ENCODE data around the gene CPSF6. TPM values are rescaled to one million over a fixed set of nuclear protein-coding genes. Genes with fewer than 3 reads are reported as not detected.

CPSF6 gene
- total RNA-seq, 1 experiment from 2014 or later = 88.4 TPM

- no peak for TF ChIP-seq CTCF (IDR thresholded peaks at IDR 0.05 in 2 of 3, conservative IDR thresholded peaks at IDR 0.05 in 1 of 3; ENCODE audit: borderline replicate concordance in 1 of 3, insufficient read depth in 1 of 3, low read depth in 2 of 3, low read length in 2 of 3)
- TF ChIP-seq YY1 (IDR thresholded peaks at IDR 0.05; ENCODE audit: extremely low read depth, insufficient replicate concordance, low read depth, low read length) = no peak
- no peak for TF ChIP-seq ELF1 (IDR thresholded peaks at IDR 0.05; ENCODE audit: borderline replicate concordance, low read depth)
Measured at GRCh38 chr12:69241438-69242092, 2.2 kb downstream of the CPSF6 start (continued).

- CTCF ChIA-PET = interaction anchor here (1.1 kb wide), 1 partner anchor 10 kb away, joined by 3 read pairs; no protein-coding TSS in a partner anchor
- Histone ChIP-seq H3K27ac (ENCODE audit: low read depth, low read length) (no peak overlapping the region), H2AFZ (ENCODE audit: low read depth, low read length, poor library complexity, severe bottlenecking) (no peak overlapping the region), H3K4me1 (ENCODE audit: control insufficient read depth in 1 of 2, insufficient read depth in 2 of 2, low read length in 2 of 2) (peaks cover 7 to 33% of the 10 kb centered on the region in 2 experiments; a peak in 3 of 4 replicates), H4K20me1 (ENCODE audit: insufficient read depth) (peaks cover 58% of the 10 kb centered on the region; the same call in 1 of the 2 replicates), H3K27me3 (ENCODE audit: insufficient read depth, low read length) (no peaks in the 10 kb centered on the region), H3K9ac (ENCODE audit: low read length) (no peak overlapping the region), H3K4me3 (replicated peaks in 1 of 2; ENCODE audit: low read depth in 1 of 2, low read length in 2 of 2) (no peak overlapping the region), H3K79me2 (ENCODE audit: insufficient read depth, low read length) (peaks cover 90% of the 10 kb centered on the region), H3K9me2 (ENCODE audit: insufficient read depth) (no peaks in the 10 kb centered on the region), H3K36me3 (ENCODE audit: control insufficient read depth in 1 of 2, insufficient read depth in 2 of 2, low read length in 2 of 2) (no peaks in the 10 kb centered on the region; a peak in 1 of 4 replicates), H3K9me3 (ENCODE audit: control insufficient read depth in 1 of 2, insufficient read depth in 1 of 2, low read depth in 1 of 2, low read length in 2 of 2) (no peaks in the 10 kb centered on the region), H3K4me2 (ENCODE audit: low read length) (no peak overlapping the region)
- intact Hi-C loops (cut with micrococcal nuclease) = no loop called here
- RAD21 ChIA-PET (ENCODE audit: low non-redundant PET in 1 of 2, low total read pairs in 2 of 2, uncharacterized antibody in 2 of 2, unreplicated experiment in 2 of 2) = no interaction called here
- no TSS peak for BruUV-seq (replicated peaks)
- ATAC-seq (no peak), DNase-seq (ENCODE audit: low read depth, low spot score) (no peak)
- TF ChIP-seq CTCF (IDR thresholded peaks at IDR 0.05 in 2 of 3, conservative IDR thresholded peaks at IDR 0.05 in 1 of 3; ENCODE audit: borderline replicate concordance in 1 of 3, insufficient read depth in 1 of 3, low read depth in 2 of 3, low read length in 2 of 3) = no peak
- TF ChIP-seq POLR2AphosphoS5 (IDR thresholded peaks at IDR 0.05; ENCODE audit: low read depth, low read length) = no peak
- TF ChIP-seq, protein P1, sequence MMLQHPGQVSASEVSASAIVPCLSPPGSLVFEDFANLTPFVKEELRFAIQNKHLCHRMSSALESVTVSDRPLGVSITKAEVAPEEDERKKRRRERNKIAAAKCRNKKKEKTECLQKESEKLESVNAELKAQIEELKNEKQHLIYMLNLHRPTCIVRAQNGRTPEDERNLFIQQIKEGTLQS (IDR thresholded peaks at IDR 0.05) = no peak
- no peak for TF ChIP-seq CEBPB (IDR thresholded peaks at IDR 0.05; ENCODE audit: low read depth)
- no peak for TF ChIP-seq MAX (IDR thresholded peaks at IDR 0.05)
- TF ChIP-seq ZBTB33 (IDR thresholded peaks at IDR 0.05; ENCODE audit: extremely low read depth, insufficient replicate concordance, low read length) = no peak
- no peak for TF ChIP-seq POLR2A (IDR thresholded peaks at IDR 0.05; ENCODE audit: borderline replicate concordance, extremely low read depth, insufficient read depth, insufficient read length)
- TF ChIP-seq EGR1 (IDR thresholded peaks at IDR 0.05; ENCODE audit: low read depth) = no peak
- no peak for TF ChIP-seq ZNF274 (IDR thresholded peaks at IDR 0.05; ENCODE audit: low read depth, low read length)
- no peak for TF ChIP-seq ELF1 (IDR thresholded peaks at IDR 0.05; ENCODE audit: borderline replicate concordance, low read depth)
- TF ChIP-seq YY1 (IDR thresholded peaks at IDR 0.05; ENCODE audit: extremely low read depth, insufficient replicate concordance, low read depth, low read length) = no peak
- no peak for TF ChIP-seq FOSL1 (IDR thresholded peaks at IDR 0.05; ENCODE audit: low read depth)
- POLR2A ChIA-PET = interaction anchor here (0.5 kb wide), 1 partner anchor 937 kb away, joined by 3 read pairs; no protein-coding TSS in a partner anchor
Measured at GRCh38 chr12:69243099-69244084, 4.0 kb downstream of the CPSF6 start.
